Measurements from ENCODE around the gene POU6F2. TPM values are rescaled to one million over a fixed set of nuclear protein-coding genes. Genes with fewer than 3 reads are reported as not detected.

POU6F2 gene
- total RNA-seq, 2 experiments from 2014 or later, result not detected

- POLR2A ChIA-PET, result no interaction called here
Measured at GRCh38 chr7:39088730-39089593, 111.3 kb downstream of the POU6F2 start.

GRCh38 chr7:39091145-39091544 is 113.4 kb downstream of the POU6F2 start:
- H3K9me3 Mint-ChIP-seq, result no peaks in the 10 kb centered on the region
- no peak overlapping the region for H3K4me3 Mint-ChIP-seq
- H3K36me3 Mint-ChIP-seq (ENCODE audit: low read depth), result no peaks in the 10 kb centered on the region
- no peak overlapping the region for H3K27ac Mint-ChIP-seq
- H3K27me3 Mint-ChIP-seq, result no peaks in the 10 kb centered on the region
- DNase-seq, result no peak
- ChIA-PET POLR2A (no interaction called here), CTCF (no interaction called here)
- no peaks in the 10 kb centered on the region for H3K4me1 Mint-ChIP-seq

More at GRCh38 chr7:39088730-39089593, 111.3 kb downstream of the POU6F2 start:
- Mint-ChIP-seq H3K36me3 (ENCODE audit: low read depth) (no peaks in the 10 kb centered on the region), H3K27ac (no peak overlapping the region), H3K4me3 (no peak overlapping the region), H3K27me3 (no peaks in the 10 kb centered on the region), H3K9me3 (no peaks in the 10 kb centered on the region), H3K4me1 (no peaks in the 10 kb centered on the region)
- CTCF ChIA-PET, result no interaction called here
- DNase-seq, result no peak

GRCh38 chr7:39091774-39092173 is 114.1 kb downstream of the POU6F2 start:
- POLR2A ChIA-PET, result no interaction called here
- no peaks in the 10 kb centered on the region for H3K36me3 Mint-ChIP-seq (ENCODE audit: low read depth)
- no peak for DNase-seq
- H3K9me3 Mint-ChIP-seq, result no peaks in the 10 kb centered on the region
- H3K27me3 Mint-ChIP-seq, result no peaks in the 10 kb centered on the region
- no peaks in the 10 kb centered on the region for H3K4me1 Mint-ChIP-seq
- no peak overlapping the region for H3K27ac Mint-ChIP-seq
- CTCF ChIA-PET, result no interaction called here
- no peak overlapping the region for H3K4me3 Mint-ChIP-seq

GRCh38 chr7:39094731-39095130 is 117.0 kb downstream of the POU6F2 start:
- CTCF ChIA-PET, result no interaction called here
- POLR2A ChIA-PET, result no interaction called here
- Mint-ChIP-seq H3K36me3 (ENCODE audit: low read depth) (no peaks in the 10 kb centered on the region), H3K27ac (no peak overlapping the region), H3K4me3 (no peak overlapping the region), H3K27me3 (no peaks in the 10 kb centered on the region), H3K4me1 (no peaks in the 10 kb centered on the region), H3K9me3 (no peaks in the 10 kb centered on the region)
- DNase-seq, result no peak

- POLR2A ChIA-PET, result interaction anchor here (0.6 kb wide), 1 partner anchor 31 kb away, joined by 3 read pairs; no protein-coding TSS in a partner anchor
- no peak overlapping the region for H3K27ac Mint-ChIP-seq
- H3K27me3 Mint-ChIP-seq, result no peaks in the 10 kb centered on the region
- no peaks in the 10 kb centered on the region for H3K9me3 Mint-ChIP-seq
- H3K4me1 Mint-ChIP-seq, result no peaks in the 10 kb centered on the region
- CTCF ChIA-PET, result no interaction called here
- no peaks in the 10 kb centered on the region for H3K36me3 Mint-ChIP-seq (ENCODE audit: low read depth)
- no peak for DNase-seq
- no peak overlapping the region for H3K4me3 Mint-ChIP-seq
Measured at GRCh38 chr7:39095875-39096619, 118.3 kb downstream of the POU6F2 start.

- Mint-ChIP-seq H3K4me1 (no peaks in the 10 kb centered on the region), H3K27ac (no peak overlapping the region), H3K27me3 (no peaks in the 10 kb centered on the region), H3K4me3 (no peak overlapping the region), H3K36me3 (ENCODE audit: low read depth) (no peaks in the 10 kb centered on the region), H3K9me3 (no peaks in the 10 kb centered on the region)
- POLR2A ChIA-PET, result no interaction called here
- no peak for DNase-seq
- CTCF ChIA-PET, result no interaction called here
Measured at GRCh38 chr7:39098506-39098905, 120.8 kb downstream of the POU6F2 start.

GRCh38 chr7:39099146-39099545 is 121.4 kb downstream of the POU6F2 start:
- Mint-ChIP-seq H3K27ac (no peak overlapping the region), H3K27me3 (no peaks in the 10 kb centered on the region), H3K4me1 (no peaks in the 10 kb centered on the region), H3K4me3 (no peak overlapping the region), H3K36me3 (ENCODE audit: low read depth) (no peaks in the 10 kb centered on the region), H3K9me3 (no peaks in the 10 kb centered on the region)
- CTCF ChIA-PET, result no interaction called here
- DNase-seq, result no peak
- POLR2A ChIA-PET, result no interaction called here

GRCh38 chr7:39100270-39100669 is 122.6 kb downstream of the POU6F2 start:
- Mint-ChIP-seq H3K4me3 (no peak overlapping the region), H3K9me3 (no peaks in the 10 kb centered on the region), H3K36me3 (ENCODE audit: low read depth) (no peaks in the 10 kb centered on the region), H3K27ac (no peak overlapping the region), H3K4me1 (no peaks in the 10 kb centered on the region), H3K27me3 (no peaks in the 10 kb centered on the region)
- POLR2A ChIA-PET, result no interaction called here
- CTCF ChIA-PET, result no interaction called here
- DNase-seq, result no peak

GRCh38 chr7:39102234-39102633 is 124.5 kb downstream of the POU6F2 start:
- H3K27me3 Mint-ChIP-seq, result no peaks in the 10 kb centered on the region

GRCh38 chr7:39105720-39106119 is 128.0 kb downstream of the POU6F2 start:
- Mint-ChIP-seq H3K27me3 (no peaks in the 10 kb centered on the region), H3K27ac (no peak overlapping the region), H3K9me3 (no peaks in the 10 kb centered on the region), H3K4me1 (no peaks in the 10 kb centered on the region), H3K36me3 (ENCODE audit: low read depth) (no peaks in the 10 kb centered on the region), H3K4me3 (no peak overlapping the region)
- no peak for DNase-seq
- POLR2A ChIA-PET, result no interaction called here
- CTCF ChIA-PET, result no interaction called here

More at GRCh38 chr7:39102234-39102633, 124.5 kb downstream of the POU6F2 start:
- no peaks in the 10 kb centered on the region for H3K4me1 Mint-ChIP-seq
- no peak overlapping the region for H3K27ac Mint-ChIP-seq
- no peaks in the 10 kb centered on the region for H3K9me3 Mint-ChIP-seq
- no peak for DNase-seq
- H3K36me3 Mint-ChIP-seq (ENCODE audit: low read depth), result no peaks in the 10 kb centered on the region
- POLR2A ChIA-PET, result no interaction called here
- CTCF ChIA-PET, result no interaction called here
- H3K4me3 Mint-ChIP-seq, result no peak overlapping the region

GRCh38 chr7:39125846-39126245 is 148.1 kb downstream of the POU6F2 start:
- Mint-ChIP-seq H3K4me1 (no peaks in the 10 kb centered on the region), H3K36me3 (ENCODE audit: low read depth) (no peaks in the 10 kb centered on the region), H3K27ac (no peak overlapping the region), H3K4me3 (no peak overlapping the region), H3K27me3 (no peaks in the 10 kb centered on the region), H3K9me3 (no peaks in the 10 kb centered on the region)
- no peak for DNase-seq
- CTCF ChIA-PET, result no interaction called here
- POLR2A ChIA-PET, result no interaction called here

GRCh38 chr7:39127058-39127457 is 149.3 kb downstream of the POU6F2 start:
- Mint-ChIP-seq H3K27me3 (peaks cover 3% of the 10 kb centered on the region), H3K9me3 (no peaks in the 10 kb centered on the region), H3K4me1 (no peaks in the 10 kb centered on the region), H3K27ac (no peak overlapping the region), H3K36me3 (ENCODE audit: low read depth) (no peaks in the 10 kb centered on the region), H3K4me3 (no peak overlapping the region)
- POLR2A ChIA-PET, result interaction anchor here (0.6 kb wide), 1 partner anchor 31 kb away, joined by 3 read pairs; no protein-coding TSS in a partner anchor
- no peak for DNase-seq
- CTCF ChIA-PET, result no interaction called here

- CTCF ChIA-PET, result no interaction called here
- H3K36me3 Mint-ChIP-seq (ENCODE audit: low read depth), result no peaks in the 10 kb centered on the region
- DNase-seq, result no peak
- H3K4me3 Mint-ChIP-seq, result no peak overlapping the region
- no peaks in the 10 kb centered on the region for H3K9me3 Mint-ChIP-seq
- H3K27me3 Mint-ChIP-seq, result peaks cover 3% of the 10 kb centered on the region
- no peak overlapping the region for H3K27ac Mint-ChIP-seq
- POLR2A ChIA-PET, result no interaction called here
- H3K4me1 Mint-ChIP-seq, result no peaks in the 10 kb centered on the region
Measured at GRCh38 chr7:39128287-39128843, 150.7 kb downstream of the POU6F2 start.
